Mucosa of descending colon (tissue), 3 donors: ENCODE measurements around the gene RFX1. TPM values are rescaled to one million over a fixed set of nuclear protein-coding genes. Genes with fewer than 3 reads are reported as not detected.

ENCODE experiments used
- ATAC-seq: fragments of 200-7000 bp; cut with Tn5 transposase; one replicate; pipeline ENCODE4 v1.9.1; 2020; ENCODE audit warnings: mild to moderate bottlenecking, moderate library complexity
- DNase-seq, 3 donors: peaks; one replicate each; pipeline ENCODE4 v3.0.0-alpha.2; 2020
- H3K36me3 ChIP-seq: fragments of 200-600 bp; one replicate; pipeline ENCODE4 v1.8.0; 2021; ENCODE audit warnings: low read depth, mild to moderate bottlenecking
- H3K4me1 ChIP-seq: fragments of 200-600 bp; one replicate; pipeline ENCODE4 v1.8.0; 2021; ENCODE audit warnings: low read depth, mild to moderate bottlenecking
- H3K4me3 ChIP-seq: fragments of 200-600 bp; one replicate; pipeline ENCODE4 v1.8.0; 2021; ENCODE audit warnings: mild to moderate bottlenecking
- H3K9me3 ChIP-seq: fragments of 200-600 bp; one replicate; pipeline ENCODE4 v1.8.0; 2021; ENCODE audit warnings: mild to moderate bottlenecking
- CTCF ChIP-seq: fragments of 200-600 bp; IDR thresholded peaks from one replicate; pipeline ENCODE4 v1.8.0; 2022; ENCODE audit warnings: antibody characterized with exemption, mild to moderate bottlenecking
- intact Hi-C, 2 donors: fragments of 100-400 bp; cut with DNase I in 1 of 2; cut with micrococcal nuclease in 1 of 2; formaldehyde crosslinking; loops; one replicate each; pipeline versions ENCODE4 v1.11.0 to v1.11.1; 2022; cut with DNase I, micrococcal nuclease
- long read RNA-seq, 2 donors: library from polyadenylated mRNA; unstranded; transcript quantifications; one replicate each; pipeline ENCODE4 v2.0.0, GENCODE V29; 2019 to 2021
- total RNA-seq, 3 donors: library from RNA; stranded (reverse); fragmentation: NEBNext Ultra II Directional in 2 of 3; extraction: Animal tissue kit (Norgen Biotek cat#: 25700) in 2 of 3; gene quantifications; one replicate each; pipeline versions ENCODE4 v1.2.1 to v1.2.4, GENCODE V29; 2021 to 2023
- donor health status: DM: no; HTN: no; CAD: no; lungs with moderate emphysema.
- donor health status: DM: no; HTN: no; CAD: no.
- donor health status: DM: no; HTN: yes; CAD: no.

RFX1 gene
- 10 to 100 TPM; 15.8 to 17.9 (median 17.1) TPM for total RNA-seq
- long read RNA-seq, donor 1, partial matches to known transcripts, result 0 of 5 reads
- long read RNA-seq, donor 1, other reads (novel, unspliced or antisense), result 5 of 5 reads
- long read RNA-seq, donor 2, partial matches to known transcripts, result 3 of 4 reads
- long read RNA-seq, donor 2, other reads (novel, unspliced or antisense), result 1 of 4 reads

- TF ChIP-seq CTCF, result no peak
- Histone ChIP-seq H3K36me3 (peaks cover 7% of the 10 kb centered on the region), H3K4me1 (peaks cover 16% of the 10 kb centered on the region), H3K9me3 (no peaks in the 10 kb centered on the region), H3K4me3 (peak within 1 kb of the TSS; percentile 42)
- ATAC-seq (peak; percentile 83), DNase-seq (peak; percentile 100)
- intact Hi-C loops, result loop anchor here in 1 of 2 donors (5.0 kb wide), 1 partner anchor 111 kb away; the partner anchor contains the start of gene PRKACA
Measured at GRCh38 chr19:14006085-14006765, at the start of gene RFX1. TSS of gene RFX1 (minus strand) at chr19:14006320. CDS start at chr19:13993843, 12,477 bp downstream.

- H3K9me3 ChIP-seq, result no peaks in the 10 kb centered on the region
- intact Hi-C loops, result no loop called here
- no peaks in the 10 kb centered on the region for H3K36me3 ChIP-seq
- no peak overlapping the region for H3K4me3 ChIP-seq
- DNase-seq, result no peak
- ATAC-seq, result no peak
- H3K4me1 ChIP-seq, result peaks cover 4% of the 10 kb centered on the region
- no peak for TF ChIP-seq CTCF
Measured at GRCh38 chr19:14055396-14055795, 49.3 kb upstream of the RFX1 start.

DNA sequence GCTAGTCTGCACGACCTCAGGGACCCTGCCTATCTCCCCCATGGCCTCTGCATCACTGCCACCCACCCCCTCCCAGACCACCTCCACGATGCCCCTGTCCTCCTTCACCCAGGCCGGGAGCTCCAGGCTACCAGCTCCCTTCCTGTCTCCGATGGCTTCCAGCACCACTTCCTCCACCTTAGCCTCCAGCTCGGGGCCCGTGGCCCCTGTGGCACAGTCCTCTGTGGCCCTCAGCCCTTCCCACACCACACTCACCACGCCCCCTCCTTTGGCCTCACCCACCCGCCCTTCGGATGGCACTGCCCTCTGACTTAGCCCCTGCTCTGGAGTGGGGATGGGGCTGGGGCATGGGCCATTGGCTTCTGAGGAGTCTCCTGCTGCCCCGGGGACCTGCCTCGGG lies 48.6 kb upstream of the RFX1 start:
- no peak for DNase-seq
- no peak for TF ChIP-seq CTCF
- ATAC-seq, result no peak
- no peaks in the 10 kb centered on the region for H3K36me3 ChIP-seq
- intact Hi-C loops, result no loop called here
- H3K4me1 ChIP-seq, result peaks cover 4% of the 10 kb centered on the region
- H3K9me3 ChIP-seq, result no peaks in the 10 kb centered on the region
- H3K4me3 ChIP-seq, result no peak overlapping the region

- no peak for TF ChIP-seq CTCF
- H3K4me1 ChIP-seq, result peaks cover 4% of the 10 kb centered on the region
- no peaks in the 10 kb centered on the region for H3K36me3 ChIP-seq
- DNase-seq, result no peak
- ATAC-seq, result no peak
- intact Hi-C loops, result no loop called here
- H3K4me3 ChIP-seq, result no peak overlapping the region
- H3K9me3 ChIP-seq, result no peaks in the 10 kb centered on the region
Measured at GRCh38 chr19:14054099-14054498, 48.0 kb upstream of the RFX1 start.

- no peaks in the 10 kb centered on the region for H3K36me3 ChIP-seq
- DNase-seq, result no peak
- intact Hi-C loops, result no loop called here
- ATAC-seq, result no peak
- no peak for TF ChIP-seq CTCF
- no peaks in the 10 kb centered on the region for H3K9me3 ChIP-seq
- H3K4me3 ChIP-seq, result no peak overlapping the region
- H3K4me1 ChIP-seq, result peaks cover 4% of the 10 kb centered on the region
Measured at GRCh38 chr19:14053500-14053899, 47.4 kb upstream of the RFX1 start.
